Omental fat pad (tissue), 4 donors: ENCODE data around the gene NTRK3. TPM values are rescaled to one million over a fixed set of nuclear protein-coding genes. Genes with fewer than 3 reads are reported as not detected.

ENCODE experiments used
- ATAC-seq: fragments of 150-250 bp; one replicate; pipeline ENCODE4 v1.9.1; 2016; ENCODE audit warnings: mild to moderate bottlenecking, moderate library complexity; ENCODE audit not compliant: low FRiP score
- DNase-seq: peaks from one replicate; pipeline ENCODE4 v3.0.0-alpha.2; 2019; ENCODE audit warnings: low spot score
- CTCF ChIP-seq, 3 donors: fragments of 450-650 bp; IDR thresholded peaks; one replicate each; pipeline ENCODE4 v1.5.1; 2016 to 2017; ENCODE audit warnings: antibody characterized with exemption in 3 of 3, mild to moderate bottlenecking in 3 of 3, moderate library complexity in 2 of 3
- total RNA-seq, 4 donors: library from RNA; depleted of rRNA; stranded (reverse); fragments of >200 nt; gene quantifications; one replicate each; pipeline ENCODE4 v1.1.0, GENCODE V29; 2016

Gene NTRK3
- total RNA-seq, 4 donors from 2014 or later, result 0.75 to 5.2 (median 3.6) TPM

- no peak for TF ChIP-seq CTCF (IDR thresholded peaks at IDR 0.05)
- ATAC-seq (no peak), DNase-seq (no peak)
Observed at GRCh38 chr15:88066636-88067330, 189.8 kb downstream of the NTRK3 start.

- no peak for TF ChIP-seq CTCF (IDR thresholded peaks at IDR 0.05)
- no peak for ATAC-seq
- DNase-seq, result no peak
Observed at GRCh38 chr15:88061452-88061851, 195.1 kb downstream of the NTRK3 start.

- ATAC-seq, result no peak
Observed at GRCh38 chr15:88060383-88060782, 196.2 kb downstream of the NTRK3 start.

GRCh38 chr15:88057836-88058235 lies 198.7 kb downstream of the NTRK3 start:
- ATAC-seq (no peak), DNase-seq (no peak)
- no peak for TF ChIP-seq CTCF (IDR thresholded peaks at IDR 0.05)

More at GRCh38 chr15:88060383-88060782, 196.2 kb downstream of the NTRK3 start:
- no peak for DNase-seq
- no peak for TF ChIP-seq CTCF (IDR thresholded peaks at IDR 0.05)

- no peak for TF ChIP-seq CTCF (IDR thresholded peaks at IDR 0.05)
- no peak for ATAC-seq
- DNase-seq, result no peak
Observed at GRCh38 chr15:88049506-88049905, 207.0 kb downstream of the NTRK3 start.

GRCh38 chr15:88048755-88049154 lies 207.8 kb downstream of the NTRK3 start:
- ATAC-seq, result no peak
- TF ChIP-seq CTCF (IDR thresholded peaks at IDR 0.05), result no peak
- no peak for DNase-seq

- ATAC-seq (no peak), DNase-seq (no peak)
- TF ChIP-seq CTCF (IDR thresholded peaks at IDR 0.05), result no peak
Observed at GRCh38 chr15:88048237-88048636, 208.3 kb downstream of the NTRK3 start.
